ENCODE measurements around the gene LCN15.

GRCh38 chr9:136769710-136770191 is 5.4 kb upstream of the LCN15 start:
- TF ChIP-seq CTCF (optimal IDR thresholded peaks at IDR 0.05 in 1 of 3, IDR thresholded peaks at IDR 0.05 in 1 of 3, conservative IDR thresholded peaks at IDR 0.05 in 1 of 3; ENCODE audit: extremely low read depth in 1 of 3, insufficient read depth in 2 of 3, low read length in 3 of 3) = peak; percentile 19 to 84 (median 62)
- no peak for TF ChIP-seq EZH2 (IDR thresholded peaks at IDR 0.05; ENCODE audit: low read length)

Measured in keratinocyte (primary cell).